ENCODE data around the gene CIBAR2. TPM values are rescaled to one million over a fixed set of nuclear protein-coding genes. Genes with fewer than 3 reads are reported as not detected.

CIBAR2 gene
- total RNA-seq, 6 experiments from 2014 or later = not detected

DNA sequence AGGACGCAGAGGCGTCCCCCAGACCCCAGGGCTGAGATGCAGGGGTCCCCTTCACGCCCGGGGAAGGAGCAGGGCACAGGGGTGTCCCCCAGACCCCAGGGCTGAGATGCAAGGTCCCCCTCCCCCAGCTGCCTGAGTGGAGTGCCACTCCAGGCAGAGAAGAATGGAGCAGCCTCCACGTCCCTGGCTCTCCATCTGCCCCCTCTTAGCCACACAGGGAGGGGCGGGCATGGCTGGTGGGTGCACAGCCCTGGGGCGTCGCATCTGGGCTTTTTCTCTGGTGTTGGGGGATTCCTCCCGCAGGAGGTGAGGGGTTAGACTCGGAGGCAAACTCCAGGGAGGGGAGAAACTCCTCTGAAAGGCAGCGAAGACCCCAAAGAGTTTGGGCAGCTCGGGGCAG, 17.5 kb downstream of the CIBAR2 start:
- Mint-ChIP-seq H3K9me3 (no peaks in the 10 kb centered on the region), H3K4me3 (no peak overlapping the region), H3K27me3 (ENCODE audit: insufficient read depth) (peaks cover 32% of the 10 kb centered on the region), H3K27ac (no peak overlapping the region), H3K4me1 (ENCODE audit: low read depth) (peaks cover 9% of the 10 kb centered on the region), H3K36me3 (ENCODE audit: low read depth) (no peaks in the 10 kb centered on the region)
- no peak for DNase-seq
- TF ChIP-seq, protein P1, sequence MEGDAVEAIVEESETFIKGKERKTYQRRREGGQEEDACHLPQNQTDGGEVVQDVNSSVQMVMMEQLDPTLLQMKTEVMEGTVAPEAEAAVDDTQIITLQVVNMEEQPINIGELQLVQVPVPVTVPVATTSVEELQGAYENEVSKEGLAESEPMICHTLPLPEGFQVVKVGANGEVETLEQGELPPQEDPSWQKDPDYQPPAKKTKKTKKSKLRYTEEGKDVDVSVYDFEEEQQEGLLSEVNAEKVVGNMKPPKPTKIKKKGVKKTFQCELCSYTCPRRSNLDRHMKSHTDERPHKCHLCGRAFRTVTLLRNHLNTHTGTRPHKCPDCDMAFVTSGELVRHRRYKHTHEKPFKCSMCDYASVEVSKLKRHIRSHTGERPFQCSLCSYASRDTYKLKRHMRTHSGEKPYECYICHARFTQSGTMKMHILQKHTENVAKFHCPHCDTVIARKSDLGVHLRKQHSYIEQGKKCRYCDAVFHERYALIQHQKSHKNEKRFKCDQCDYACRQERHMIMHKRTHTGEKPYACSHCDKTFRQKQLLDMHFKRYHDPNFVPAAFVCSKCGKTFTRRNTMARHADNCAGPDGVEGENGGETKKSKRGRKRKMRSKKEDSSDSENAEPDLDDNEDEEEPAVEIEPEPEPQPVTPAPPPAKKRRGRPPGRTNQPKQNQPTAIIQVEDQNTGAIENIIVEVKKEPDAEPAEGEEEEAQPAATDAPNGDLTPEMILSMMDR (IDR thresholded peaks at IDR 0.05) = no peak

DNA sequence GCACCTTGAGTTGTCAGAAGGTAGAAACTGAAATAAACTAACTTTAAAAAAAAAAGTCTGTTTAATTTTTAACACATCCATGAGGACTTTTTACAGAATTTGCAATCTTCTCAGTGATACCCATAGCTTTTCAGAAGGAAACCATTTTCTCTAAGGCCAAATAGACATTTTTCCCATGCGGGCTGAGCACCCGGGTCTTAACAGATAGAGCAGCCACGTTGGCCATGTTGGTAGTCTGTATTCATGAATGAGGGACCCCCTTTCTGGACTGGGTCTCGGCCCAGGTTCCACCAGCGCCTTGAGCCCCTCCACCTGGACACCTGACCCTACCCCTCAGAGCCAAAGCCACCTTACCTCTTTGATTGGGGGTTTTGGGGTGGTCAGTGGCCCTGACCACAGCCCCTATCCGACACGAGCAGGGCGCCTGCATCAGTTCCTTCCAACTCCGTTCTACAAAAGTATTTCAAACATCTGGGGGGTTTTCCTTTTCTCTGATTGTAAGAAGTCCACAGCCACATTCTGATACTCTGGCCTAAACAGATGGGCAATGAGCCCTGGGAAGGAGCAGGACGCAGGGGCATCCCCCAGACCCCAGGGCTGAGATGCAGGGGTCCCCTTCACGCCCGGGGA, 18.0 kb downstream of the CIBAR2 start:
- Mint-ChIP-seq H3K27me3 (ENCODE audit: insufficient read depth) (peaks cover 30% of the 10 kb centered on the region), H3K9me3 (no peaks in the 10 kb centered on the region), H3K4me1 (ENCODE audit: low read depth) (peaks cover 13% of the 10 kb centered on the region), H3K27ac (no peak overlapping the region), H3K36me3 (ENCODE audit: low read depth) (no peaks in the 10 kb centered on the region), H3K4me3 (no peak overlapping the region)
- no peak for DNase-seq
- TF ChIP-seq, protein P1 (IDR thresholded peaks at IDR 0.05) = no peak

DNA sequence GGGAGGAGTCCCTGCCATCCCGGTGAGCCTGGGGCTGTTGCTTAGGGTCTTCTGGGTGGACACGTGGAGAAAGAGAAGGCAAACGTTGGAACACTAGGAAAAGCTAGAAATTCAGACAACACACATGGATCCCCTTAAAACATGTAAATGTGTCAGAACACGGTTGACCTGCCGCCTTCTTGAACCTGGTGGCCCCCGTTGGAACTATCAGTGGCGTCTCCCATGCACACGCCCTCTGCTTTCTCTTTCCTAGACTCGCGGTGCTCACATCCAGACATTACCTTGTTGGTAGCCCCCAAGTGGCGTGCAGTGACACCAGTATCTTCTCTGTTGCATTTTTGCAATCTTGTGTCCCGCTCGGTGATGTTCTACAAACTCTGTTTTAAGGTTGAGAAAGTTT, 18.6 kb downstream of the CIBAR2 start:
- peaks cover 13% of the 10 kb centered on the region for H3K4me1 Mint-ChIP-seq (ENCODE audit: low read depth)
- no peak overlapping the region for H3K27ac Mint-ChIP-seq

DNA sequence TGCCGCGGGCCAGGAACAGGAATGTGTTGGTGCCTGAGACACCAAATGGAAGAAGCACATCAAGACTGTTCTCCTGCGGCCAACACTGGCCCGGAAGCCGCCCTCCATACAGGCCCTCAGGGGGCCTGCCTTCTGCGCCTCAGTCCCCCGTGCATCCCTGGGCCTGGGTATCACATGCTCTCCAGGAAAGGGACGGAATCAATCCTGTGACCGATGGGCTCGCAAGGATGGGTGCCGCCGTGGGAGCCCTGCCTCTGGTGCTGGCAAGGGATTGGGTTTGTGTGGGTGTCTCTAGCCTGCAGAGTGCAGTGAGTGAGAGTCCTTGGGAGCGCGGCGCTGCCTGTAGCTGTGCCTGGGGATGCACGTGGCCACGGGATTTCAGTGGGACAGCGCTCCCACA, 19.4 kb downstream of the CIBAR2 start:
- no peak for DNase-seq
- H3K9me3 Mint-ChIP-seq = no peaks in the 10 kb centered on the region
- peaks cover 13% of the 10 kb centered on the region for H3K4me1 Mint-ChIP-seq (ENCODE audit: low read depth)
- TF ChIP-seq, protein P1 (IDR thresholded peaks at IDR 0.05) = no peak
- no peaks in the 10 kb centered on the region for H3K36me3 Mint-ChIP-seq (ENCODE audit: low read depth)
- no peak overlapping the region for H3K27ac Mint-ChIP-seq
- H3K27me3 Mint-ChIP-seq (ENCODE audit: insufficient read depth) = peaks cover 25% of the 10 kb centered on the region
- no peak overlapping the region for H3K4me3 Mint-ChIP-seq

More for the DNA sequence above, 18.6 kb downstream of the CIBAR2 start:
- Mint-ChIP-seq H3K9me3 (no peaks in the 10 kb centered on the region), H3K4me3 (no peak overlapping the region), H3K27me3 (ENCODE audit: insufficient read depth) (peaks cover 29% of the 10 kb centered on the region), H3K36me3 (ENCODE audit: low read depth) (no peaks in the 10 kb centered on the region)
- TF ChIP-seq, protein P1 (IDR thresholded peaks at IDR 0.05) = no peak
- no peak for DNase-seq

DNA sequence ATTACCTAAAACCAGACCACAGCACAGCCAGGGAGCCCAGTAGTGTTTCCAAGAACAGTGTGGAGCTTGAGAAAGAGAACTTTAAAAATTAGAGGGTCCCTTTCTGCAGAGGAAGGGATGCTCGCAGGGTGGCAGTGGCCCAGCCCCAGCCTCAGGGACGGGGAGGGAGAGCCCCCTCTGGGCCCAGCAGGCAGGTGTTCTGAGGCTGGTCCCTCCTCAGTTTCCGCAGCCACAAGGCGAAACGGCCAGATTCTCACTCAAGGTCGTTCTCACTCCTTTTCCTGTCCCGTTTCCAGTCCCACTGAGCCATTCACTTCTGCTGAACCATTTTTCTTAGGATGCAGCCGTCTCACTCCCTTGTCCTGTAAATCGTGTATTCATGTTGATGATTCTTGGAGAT, 20.0 kb downstream of the CIBAR2 start:
- Mint-ChIP-seq H3K36me3 (ENCODE audit: low read depth) (no peaks in the 10 kb centered on the region), H3K9me3 (no peaks in the 10 kb centered on the region), H3K27ac (no peak overlapping the region), H3K4me1 (ENCODE audit: low read depth) (peaks cover 13% of the 10 kb centered on the region), H3K27me3 (ENCODE audit: insufficient read depth) (peaks cover 20% of the 10 kb centered on the region), H3K4me3 (no peak overlapping the region)
- DNase-seq = no peak
- TF ChIP-seq, protein P1 (IDR thresholded peaks at IDR 0.05) = no peak

Data from HFFc6 (cell line).